LHCN-M2 (cell line): Measurements from ENCODE around the gene NPIPB9. TPM values are rescaled to one million over a fixed set of nuclear protein-coding genes. Genes with fewer than 3 reads are reported as not detected.
A peak's percentile ranks its signal among the peaks of the same experiment; 100 is the strongest.
"Not testable (repeated sequence)": the region's sequence is repeated elsewhere in the genome, so short reads cannot be mapped to it uniquely, and the experiment has no call there.

Experiments used
- DNase-seq: peaks from one replicate; pipeline ENCODE4 v3.0.0-alpha.2; 2012; ENCODE audit warnings: low read depth
- polyA plus RNA-seq: library from polyadenylated mRNA; unstranded; fragments of >200 nt; gene quantifications from one replicate; pipeline ENCODE4 v1.2.1, GENCODE V29; 2012; ENCODE audit warnings: missing spikeins
- total RNA-seq: library from RNA; depleted of rRNA; stranded (reverse); fragments of >200 nt; gene quantifications from 2 replicates; pipeline ENCODE4 v1.2.3, GENCODE V29; 2014; rRNA removed

NPIPB9 gene
- 0.46 TPM in 1 of 2 replicates, not detected in the other for total RNA-seq
- 0.17 TPM for polyA plus RNA-seq

DNA sequence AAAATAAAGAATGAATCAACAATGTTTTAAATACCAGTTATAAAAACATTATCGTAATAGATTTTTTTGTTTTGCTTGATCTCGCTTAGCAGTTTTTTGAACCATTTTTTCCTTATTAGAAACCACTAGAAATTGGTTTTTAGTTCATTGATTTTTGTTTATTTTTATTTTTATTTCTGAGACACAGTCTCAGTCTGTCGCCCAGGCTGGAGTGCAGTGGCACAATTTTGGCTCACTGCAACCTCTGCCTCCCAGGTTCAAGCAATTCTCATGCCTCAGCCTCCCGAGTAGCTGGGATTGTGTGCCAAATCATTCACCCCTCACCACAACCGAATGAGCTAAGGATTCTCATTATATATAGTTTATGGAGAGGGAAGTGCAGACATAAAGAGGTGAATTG, at the start of gene NPIPB9:
Gene NPIPB9, plus strand, starts transcription at position 301 of the 400 bp plus-strand sequence.
- not testable (repeated sequence) for DNase-seq

DNA sequence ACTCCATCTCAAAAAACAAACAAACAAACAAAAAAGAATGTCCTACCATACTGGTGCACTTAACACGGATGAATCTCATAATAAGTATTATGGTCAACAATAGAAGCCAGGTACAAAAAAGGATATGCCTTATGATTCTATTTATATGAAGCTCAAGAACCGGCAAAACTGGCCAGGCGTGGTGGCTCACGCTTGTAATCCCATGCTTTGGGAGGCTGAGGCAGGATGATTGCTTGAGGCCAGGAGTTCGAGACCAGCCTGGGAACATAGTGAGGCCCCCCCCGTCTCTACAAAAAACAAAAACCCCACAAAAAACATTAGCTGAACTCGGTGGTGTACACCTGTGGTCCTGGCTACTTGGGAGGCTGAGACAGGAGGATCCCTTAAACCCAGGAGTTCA, 47.3 kb upstream of the NPIPB9 start:
- DNase-seq: not testable (repeated sequence)

DNA sequence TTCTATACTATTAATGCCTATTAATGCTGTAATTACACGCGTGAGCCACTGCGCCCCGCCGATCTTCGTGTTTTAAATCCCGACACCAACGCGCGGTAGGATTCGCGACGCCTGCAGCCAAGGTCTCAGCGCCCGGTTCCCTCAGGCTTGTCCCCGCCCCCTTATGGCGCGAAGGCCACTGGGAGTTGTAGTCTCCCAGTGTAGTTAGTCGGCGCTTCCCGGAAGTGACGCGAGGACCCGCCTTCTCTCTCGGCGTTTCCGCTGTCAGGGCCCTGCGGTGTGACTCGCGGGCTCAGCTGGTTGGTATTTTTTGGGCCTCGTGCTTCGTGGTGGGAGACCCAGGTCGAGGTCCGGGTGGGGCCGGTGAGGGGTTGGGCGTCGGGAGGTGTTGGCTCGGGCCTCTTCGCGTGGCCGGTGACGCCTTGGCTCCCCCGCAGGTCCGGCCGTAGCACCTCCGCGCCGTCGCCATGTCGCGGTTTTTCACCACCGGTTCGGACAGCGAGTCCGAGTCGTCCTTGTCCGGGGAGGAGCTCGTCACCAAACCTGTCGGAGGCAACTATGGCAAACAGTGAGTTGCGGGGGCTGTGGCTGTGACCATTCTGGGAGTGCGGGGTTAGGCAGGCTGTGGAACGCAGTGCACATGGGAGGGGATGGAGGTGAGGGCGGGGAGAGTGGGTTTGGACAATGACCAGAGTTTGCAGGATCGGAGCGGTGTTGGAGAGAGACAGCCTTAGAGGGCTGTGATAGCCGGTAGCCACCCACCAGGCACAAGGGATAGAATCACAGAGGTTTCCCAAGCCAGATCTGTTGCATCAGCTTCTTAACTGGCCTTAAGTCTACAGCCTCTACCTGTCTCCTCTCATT, 40.1 kb upstream of the NPIPB9 start, which contains the start of gene EIF3C:
Gene EIF3C, plus strand, starts transcription at position 245 of the 864 bp plus-strand sequence. Its CDS starts 223 bp downstream, at position 468.
- not testable (repeated sequence) for DNase-seq

DNA sequence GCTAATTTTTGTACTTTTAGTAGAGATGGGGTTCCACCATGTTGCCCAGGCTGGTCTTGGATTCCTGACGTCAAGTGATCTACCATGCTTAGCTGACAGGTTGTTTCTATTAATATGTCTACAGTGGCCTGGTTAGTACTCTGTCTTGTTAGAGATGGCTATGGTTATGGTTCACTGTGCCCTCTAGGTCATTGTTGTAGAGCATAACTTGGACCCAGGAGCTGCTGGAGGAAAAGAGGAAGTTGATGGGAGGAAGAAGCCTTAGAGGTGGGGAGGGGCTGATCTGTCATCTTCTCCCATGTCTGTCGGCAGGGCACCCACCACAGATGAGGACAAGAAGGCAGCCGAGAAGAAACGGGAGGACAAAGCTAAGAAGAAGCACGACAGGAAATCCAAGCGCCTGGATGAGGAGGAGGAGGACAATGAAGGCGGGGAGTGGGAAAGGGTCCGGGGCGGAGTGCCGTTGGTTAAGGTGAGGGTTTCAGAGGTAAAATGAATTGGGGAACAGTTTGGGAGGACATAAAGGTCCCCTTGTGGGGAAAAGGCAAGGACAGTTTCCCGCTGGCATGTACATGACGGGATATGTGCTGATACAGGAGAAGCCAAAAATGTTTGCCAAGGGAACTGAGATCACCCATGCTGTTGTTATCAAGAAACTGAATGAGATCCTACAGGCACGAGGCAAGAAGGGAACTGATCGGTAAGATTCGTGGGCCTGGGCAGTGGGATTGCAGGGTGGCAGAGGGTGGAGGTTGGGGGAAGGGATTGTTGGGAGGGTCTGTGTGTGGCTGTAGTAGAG, 28.5 kb upstream of the NPIPB9 start:
- DNase-seq: not testable (repeated sequence)

DNA sequence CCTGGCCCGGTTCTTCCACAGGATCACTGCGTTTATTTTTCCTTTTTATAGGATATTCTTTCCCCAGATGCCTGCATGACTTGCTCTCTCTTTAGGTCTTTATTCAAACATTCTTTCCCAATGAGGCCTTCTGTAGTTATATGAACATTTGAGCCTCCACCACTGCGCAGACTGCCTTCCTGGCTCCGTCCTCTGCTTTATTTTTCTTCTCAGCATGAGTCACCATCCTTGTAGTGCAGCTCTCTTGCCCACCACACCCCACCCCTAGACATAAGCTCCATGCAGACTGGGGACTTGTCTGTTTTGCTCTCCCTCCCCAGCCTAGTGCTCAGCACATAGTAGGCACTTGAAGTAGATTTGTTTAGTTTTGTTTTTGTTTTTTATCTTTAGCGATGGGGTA, 20.3 kb upstream of the NPIPB9 start:
- not testable (repeated sequence) for DNase-seq

DNA sequence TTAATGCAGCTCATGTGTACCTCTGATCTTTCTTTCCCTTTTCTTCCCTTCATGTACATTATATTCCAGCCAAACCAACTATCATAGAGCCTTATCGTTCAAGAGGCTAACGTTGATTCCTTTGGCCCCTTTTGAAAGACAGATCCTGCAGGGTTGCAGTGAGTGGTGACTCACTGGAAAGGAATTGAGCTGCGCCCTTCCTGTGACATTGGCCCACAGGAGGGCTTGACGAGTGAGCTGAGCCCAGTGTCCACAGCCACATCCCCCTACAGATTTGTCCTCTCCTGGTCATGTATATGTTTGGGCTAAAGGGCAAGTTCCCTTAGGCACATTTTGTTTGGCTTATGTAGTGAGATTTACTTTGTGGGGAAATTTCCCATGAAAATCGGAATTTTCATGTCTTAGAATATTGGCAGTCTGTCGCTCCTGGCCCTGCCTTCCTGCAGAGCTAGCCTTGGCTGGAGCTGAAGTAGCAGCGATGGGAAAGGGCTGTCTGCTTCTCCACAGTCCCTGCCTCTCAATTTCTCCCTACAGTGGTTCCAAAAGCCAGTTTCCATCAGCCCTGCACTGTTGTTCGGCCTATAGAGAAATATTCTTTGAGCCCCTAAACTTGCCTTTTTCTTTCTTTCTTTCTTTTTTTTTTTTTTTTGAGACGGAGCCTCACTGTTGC, 19.0 kb upstream of the NPIPB9 start:
- not testable (repeated sequence) for DNase-seq

DNA sequence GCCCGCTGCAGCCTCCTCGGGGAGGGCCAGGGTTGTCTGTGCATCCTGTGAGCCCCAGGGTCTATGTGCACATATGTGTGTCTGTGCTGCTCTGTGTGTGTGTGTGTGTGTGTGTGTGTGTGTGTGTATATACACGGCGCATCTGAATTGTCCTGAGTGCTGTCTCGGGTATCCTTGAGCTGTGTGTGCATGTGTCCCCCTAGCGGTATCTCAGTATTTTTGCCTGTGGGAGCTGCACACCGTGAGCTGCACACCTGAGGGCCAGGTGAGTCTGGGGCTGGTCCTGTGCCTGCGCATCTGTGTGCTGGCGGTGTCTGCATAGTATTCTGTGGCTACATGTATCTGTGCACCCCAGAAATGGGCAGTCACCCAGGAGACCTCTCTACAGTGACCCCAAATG, 11.8 kb upstream of the NPIPB9 start:
- not testable (repeated sequence) for DNase-seq

DNA sequence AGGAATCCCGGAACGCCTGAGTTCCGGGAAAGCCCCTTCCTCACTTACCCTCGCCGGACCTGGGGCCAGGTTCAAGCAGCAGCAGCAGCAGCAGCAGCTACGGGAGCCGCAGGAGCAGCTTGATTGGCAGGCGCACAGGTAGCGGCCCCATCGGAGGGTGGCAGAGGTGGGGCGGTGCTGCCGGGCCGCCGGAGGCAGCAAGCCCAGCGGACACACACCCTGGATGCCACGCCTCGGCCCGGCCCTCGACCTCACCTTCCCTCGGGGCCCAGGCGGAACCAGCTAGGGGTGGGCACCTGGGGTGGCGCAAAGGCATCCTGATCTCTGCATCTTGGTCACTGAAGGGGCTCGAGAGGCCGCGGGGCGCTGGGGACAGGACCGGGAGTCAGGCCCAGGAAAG, 11.0 kb upstream of the NPIPB9 start:
- not testable (repeated sequence) for DNase-seq

DNA sequence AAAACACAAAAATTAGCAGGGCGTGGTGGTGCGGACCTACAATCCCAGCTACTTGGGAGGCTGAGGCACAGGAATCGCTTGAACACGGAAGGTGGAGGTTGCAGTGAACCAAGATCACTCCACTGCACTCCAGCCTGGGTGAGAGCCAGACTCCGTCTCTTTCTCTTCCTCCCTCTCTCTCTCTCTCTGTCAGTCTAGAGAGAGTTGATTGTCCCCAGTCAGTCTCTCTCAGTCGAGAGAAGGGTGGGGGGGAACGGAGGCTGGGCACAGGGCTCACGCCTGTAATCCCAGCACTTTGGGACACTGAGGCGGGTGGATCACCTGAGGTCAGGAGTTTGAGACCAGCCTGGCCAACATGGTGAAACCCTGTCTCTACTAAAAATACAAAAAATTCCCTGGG, 10.3 kb upstream of the NPIPB9 start:
- not testable (repeated sequence) for DNase-seq

DNA sequence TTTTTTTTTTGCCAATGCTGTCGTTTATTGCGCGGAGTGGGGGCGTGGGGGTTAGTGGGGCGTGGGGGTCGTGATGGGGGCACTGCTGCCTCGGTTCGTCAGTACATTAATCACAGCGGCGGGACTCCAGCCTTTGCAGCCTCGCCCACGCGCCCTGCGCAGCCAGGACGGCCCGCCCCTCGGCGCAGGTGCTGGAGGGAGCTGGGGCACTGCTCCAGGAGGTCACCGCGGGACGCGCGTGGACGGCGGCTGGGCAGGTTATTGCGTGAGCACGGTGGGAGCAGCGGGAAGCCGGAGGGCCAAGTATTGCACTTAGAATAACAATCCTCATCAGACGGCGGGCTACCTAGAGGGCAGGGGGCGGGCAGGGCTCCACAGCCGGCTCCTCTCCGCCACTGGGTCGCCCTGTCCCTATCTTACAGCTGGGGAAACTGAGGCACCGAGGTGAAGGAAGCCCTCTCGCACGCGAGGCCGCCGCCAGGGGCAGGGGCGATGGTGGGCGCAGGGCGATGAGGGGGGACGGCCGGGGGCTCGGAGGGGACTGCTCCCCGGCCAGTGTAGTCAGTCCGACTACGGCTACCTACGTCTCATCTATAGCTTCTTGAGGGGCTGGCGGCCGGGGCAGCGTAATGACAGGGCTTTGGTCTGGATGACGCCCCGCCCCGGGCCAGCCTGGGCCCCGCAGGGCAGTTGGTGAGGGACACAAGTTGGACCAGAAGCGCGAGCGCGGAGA, 4.8 kb upstream of the NPIPB9 start:
- not testable (repeated sequence) for DNase-seq

DNA sequence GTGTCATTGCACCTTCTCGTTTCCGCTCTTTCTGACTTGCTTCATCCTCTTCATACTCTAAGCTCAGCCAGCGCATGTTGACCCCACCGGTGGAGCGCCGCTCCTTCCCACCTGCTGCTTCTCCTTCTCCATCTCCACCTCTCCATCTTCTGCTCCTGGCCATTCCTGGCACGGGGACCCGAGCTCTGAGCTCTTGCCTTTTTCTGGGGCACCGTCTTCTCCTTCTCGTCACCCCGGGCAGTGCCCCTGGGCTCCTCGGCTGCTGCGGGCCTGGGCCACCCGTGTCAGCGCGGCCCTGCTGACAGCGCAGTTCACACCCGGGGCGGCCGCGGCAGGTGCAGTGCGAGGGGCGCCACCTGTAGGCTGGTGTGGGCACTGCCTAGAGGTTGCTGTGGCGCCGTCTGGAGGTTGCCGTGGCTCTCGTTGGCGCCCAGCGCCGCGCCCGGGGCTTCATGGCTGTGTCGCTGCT, 1.6 kb upstream of the NPIPB9 start:
- DNase-seq: not testable (repeated sequence)

DNA sequence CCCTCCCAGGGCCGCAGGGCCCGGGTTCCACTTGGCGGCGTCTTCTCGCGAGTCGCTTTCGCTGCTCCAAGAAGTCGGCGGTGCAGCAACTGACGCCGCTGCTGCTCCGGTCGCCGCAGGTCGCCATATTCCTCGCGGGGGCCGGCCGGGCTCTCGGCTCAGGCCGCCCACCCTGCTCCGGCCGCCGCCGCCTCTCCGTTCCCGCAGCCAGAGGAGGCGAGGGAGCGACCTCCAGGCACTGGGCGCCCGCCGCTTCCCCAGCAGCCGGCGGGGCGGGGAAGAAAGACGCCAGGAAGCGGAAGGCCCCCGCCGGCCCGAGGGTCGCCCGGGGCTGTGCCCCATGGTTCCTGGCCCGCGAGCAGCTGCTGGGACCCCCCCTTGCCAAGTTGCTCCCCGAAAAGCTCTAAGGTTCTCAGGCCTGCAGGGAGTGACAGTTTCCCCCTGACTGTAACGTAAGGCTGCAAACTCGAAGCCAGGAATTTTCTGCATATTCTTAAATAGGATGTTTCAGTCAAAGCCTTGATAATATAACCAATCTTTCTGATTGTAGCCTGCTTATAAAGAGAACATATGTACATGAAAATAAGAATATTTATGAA, 1.0 kb upstream of the NPIPB9 start:
- DNase-seq: not testable (repeated sequence)

DNA sequence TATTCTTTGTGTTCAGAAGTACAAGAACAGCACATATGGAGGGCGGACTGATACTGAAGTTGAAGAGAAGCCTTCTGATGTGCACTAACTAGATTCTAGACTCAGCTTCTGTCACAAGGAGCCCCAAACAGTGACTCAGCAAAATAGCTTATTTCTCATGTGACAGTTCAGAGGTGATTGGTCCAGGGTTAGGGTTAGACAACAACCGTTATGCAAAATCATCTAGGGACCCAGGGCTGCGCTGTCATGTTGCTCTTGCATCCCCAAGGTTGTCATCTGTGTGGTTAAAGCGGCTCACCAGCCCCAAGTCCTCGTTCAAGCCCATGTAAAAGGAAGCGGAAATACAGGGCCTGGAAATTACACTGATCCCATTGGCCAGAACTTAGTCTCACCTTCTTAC, 30.1 kb downstream of the NPIPB9 start:
- DNase-seq: not testable (repeated sequence)

DNA sequence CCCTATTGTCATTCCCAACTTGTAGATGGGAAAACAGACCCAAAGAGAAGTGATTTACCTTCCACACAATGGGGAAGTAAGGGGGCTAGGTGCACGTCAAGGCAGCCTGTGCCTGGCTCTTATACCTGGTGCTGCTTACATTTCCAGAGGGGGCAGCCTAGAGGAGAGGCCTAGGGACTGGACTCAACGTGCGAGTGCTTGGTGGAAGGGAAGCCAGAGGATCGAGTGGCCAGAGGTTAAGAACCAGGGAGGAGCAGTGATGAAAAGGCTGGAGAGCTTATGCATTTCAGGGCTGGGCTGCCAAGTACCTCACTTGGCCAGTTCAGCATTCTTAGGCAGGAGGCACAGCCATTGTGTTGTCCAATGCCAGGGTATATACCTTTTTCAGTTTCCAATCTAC, 30.8 kb downstream of the NPIPB9 start:
- not testable (repeated sequence) for DNase-seq

DNA sequence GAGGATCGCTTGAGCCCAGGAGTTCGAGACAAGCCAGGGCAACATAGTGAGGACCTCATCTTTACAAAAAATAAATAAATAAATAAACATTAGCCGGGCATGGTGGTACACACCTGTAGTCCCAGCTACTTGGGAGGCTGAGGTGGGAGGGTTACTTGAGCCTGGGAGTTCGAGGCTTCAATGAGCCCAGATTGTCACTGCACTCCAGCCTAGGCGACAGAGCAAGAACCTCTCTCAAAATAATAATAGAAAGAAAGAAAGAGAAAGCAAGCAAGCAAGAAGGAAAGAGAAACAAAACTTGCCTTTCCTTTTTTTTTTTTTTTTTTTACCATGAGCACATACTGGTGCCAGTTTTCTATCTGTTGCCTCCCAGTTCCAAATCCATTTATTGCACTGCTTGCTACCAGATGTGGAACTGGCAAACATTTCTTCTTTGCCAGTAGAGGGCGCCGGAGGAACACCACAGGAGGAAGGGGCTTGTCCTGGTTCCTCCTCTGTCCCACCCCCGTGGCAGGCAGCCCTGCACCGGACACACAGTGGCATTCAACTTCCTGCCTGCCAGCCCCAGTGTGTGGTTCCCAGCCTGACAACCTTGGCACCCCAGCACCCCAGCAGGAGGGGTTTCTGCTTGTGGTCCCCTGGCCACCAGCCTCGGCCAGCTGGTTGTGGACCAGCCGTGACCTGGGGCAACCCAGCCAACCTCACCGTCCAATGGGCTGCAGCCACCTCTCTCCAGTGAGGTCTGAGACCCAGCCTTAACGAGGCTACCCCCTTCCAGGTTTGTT, 50.8 kb downstream of the NPIPB9 start:
- peak; percentile 69 for DNase-seq

DNA sequence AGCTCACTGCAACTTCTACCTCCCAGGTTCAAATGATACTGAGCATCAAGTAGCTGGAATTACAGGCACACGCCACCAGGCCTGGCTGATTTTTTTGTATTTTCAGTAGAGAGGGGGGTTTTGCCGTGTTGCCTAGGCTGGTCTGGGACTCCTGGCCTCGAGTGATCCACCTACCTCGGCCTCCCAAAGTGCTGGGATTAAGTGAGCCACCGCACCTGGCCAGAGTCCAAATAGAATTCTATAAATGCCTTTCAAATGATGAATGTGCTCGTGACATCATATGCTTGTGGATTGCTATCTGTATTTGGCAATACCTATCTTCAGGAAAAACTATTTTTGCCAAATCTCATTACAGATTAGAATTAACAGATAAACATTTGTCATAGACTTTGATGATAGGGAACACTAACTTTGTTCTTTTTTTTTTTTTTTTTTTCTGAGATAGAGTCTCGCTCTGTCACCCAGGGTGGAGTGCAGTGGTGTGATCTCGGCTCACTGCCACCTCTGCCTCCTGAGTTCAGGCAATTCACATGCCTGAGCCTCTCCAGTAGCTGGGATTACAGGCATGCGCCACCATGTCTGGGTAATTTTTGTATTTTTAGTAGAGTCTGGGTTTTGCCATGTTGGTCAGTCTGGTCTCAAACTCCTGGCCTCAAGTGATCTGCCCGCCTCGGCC, 56.0 kb downstream of the NPIPB9 start:
- not testable (repeated sequence) for DNase-seq

DNA sequence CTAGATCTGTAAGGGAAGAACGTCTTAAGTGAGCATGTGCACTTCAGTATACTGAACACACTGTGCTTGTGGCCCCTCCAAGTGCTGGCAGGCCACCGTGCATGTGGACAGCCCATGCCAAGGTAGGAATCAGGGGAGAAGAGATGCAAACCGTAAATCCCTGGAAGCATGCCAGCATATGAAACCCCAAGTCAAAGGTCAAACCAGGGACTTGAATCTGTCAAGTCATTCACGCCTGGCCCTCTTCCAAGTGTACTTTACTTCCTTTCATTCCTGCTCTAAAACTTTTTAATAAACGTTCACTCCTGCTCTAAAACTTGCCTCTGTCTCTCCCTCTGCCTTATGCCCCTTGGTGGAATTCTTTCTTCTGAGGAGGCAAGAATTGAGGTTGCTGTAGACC, 68.4 kb downstream of the NPIPB9 start:
- DNase-seq: peak; percentile 8

DNA sequence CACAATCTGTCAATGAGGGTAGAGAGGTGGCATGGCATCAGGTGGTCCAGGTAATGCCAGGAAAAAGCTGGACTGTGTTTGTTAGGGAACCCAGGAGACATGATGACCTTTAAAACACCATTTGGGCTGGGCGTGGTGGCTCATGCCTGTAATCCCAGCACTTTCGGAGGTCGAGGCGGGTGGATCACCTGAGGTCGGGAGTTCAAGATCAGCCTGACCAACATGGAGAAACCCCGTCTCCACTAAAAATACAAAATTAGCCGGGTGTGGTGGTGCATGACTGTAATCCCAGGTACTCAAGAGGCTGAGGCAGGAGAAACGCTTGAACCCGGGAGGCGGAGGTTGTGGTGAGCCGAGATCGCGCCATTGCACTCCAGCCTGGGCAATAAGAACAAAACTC, 69.0 kb downstream of the NPIPB9 start:
- DNase-seq: not testable (repeated sequence)
